ENCODE results near the gene RRP1B.

The RRP1B gene

GRCh38 chr21:43739621-43740435 is 80.5 kb downstream of the RRP1B start:
- DNase-seq (ENCODE audit: insufficient read length, low spot score) (no peak), FAIRE-seq (no peak)

- DNase-seq (ENCODE audit: insufficient read length, low spot score), result no peak
- FAIRE-seq, result no peak
Observed at GRCh38 chr21:43740497-43741156, 81.3 kb downstream of the RRP1B start.

DNA sequence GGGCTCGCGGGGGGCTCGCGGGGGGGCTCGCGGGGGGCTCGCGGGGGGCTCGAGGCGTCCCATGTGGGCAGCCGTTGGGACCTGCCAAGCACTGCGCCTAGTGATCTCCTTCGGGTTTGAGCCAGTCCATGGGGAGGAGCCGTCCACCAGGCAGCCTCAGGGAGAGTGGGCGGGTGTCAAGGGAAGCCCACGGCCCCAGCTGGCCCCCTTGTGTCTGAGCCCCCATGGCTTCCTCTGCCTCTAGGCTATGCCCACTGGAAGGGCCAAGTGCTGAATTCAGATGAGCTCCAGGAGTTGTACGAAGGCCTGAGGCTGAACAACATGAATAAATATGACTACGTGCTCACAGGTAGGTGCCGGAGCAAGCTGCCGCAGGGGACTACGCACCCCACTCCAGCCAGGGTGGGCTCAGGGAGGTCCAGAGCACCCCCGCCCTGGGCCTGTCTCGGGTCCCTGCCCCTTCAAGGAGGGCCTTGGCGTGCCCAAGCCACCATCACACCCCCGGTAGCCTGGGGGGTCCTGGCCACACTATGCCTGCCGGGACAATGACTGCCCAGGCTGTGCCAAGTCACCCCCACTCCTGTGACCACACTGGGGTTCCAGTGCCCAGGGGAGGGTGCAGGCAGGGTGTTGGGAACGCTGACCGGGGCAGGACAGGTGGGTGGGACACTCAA is 82.2 kb downstream of the RRP1B start:
- FAIRE-seq (no peak), DNase-seq (ENCODE audit: insufficient read length, low spot score) (no peak)

DNA sequence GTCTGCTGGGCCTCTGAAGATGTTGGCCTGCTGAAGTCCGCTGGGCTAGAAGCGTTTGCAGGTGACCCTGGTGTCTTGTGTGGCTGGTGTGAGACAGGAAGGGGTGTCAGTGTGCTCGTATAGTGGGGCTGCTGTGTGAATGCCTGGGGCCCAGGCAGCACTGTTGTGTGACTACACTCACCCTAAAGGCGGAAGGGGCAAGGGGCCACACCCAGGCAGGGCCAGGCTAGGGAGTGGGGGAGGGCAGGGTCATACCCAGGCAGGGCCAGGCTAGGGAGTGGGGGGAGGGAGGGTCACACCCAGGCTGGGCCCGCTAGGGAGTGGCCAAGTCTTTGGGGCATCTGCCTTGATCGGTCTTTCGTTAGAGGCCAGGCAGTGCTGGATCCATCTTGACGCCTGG is 84.6 kb downstream of the RRP1B start:
- no peak for FAIRE-seq

GRCh38 chr21:43744725-43745124 is 85.4 kb downstream of the RRP1B start:
- DNase-seq (ENCODE audit: insufficient read length, low spot score) (no peak), FAIRE-seq (no peak)

More for the DNA sequence above, 84.6 kb downstream of the RRP1B start:
- DNase-seq (ENCODE audit: insufficient read length, low spot score), result no peak
